Pancreas (tissue), 10 donors: ENCODE measurements around the gene ATOSA. TPM values are rescaled to one million over a fixed set of nuclear protein-coding genes. Genes with fewer than 3 reads are reported as not detected.

ENCODE experiments used
- ATAC-seq, 4 donors: fragments of 200-7000 bp; cut with Tn5 transposase; one replicate each; pipeline versions ENCODE4 v1.8.0 to v1.9.1; 2020; ENCODE audit warnings: mild to moderate bottlenecking in 4 of 4, moderate library complexity in 4 of 4
- DNase-seq, 6 donors: peaks; one replicate each; pipeline ENCODE4 v3.0.0-alpha.2; 2020
- FAIRE-seq: peaks from 2 replicates; lab custom pipeline; 2012; peaks lifted over from hg19 to GRCh38; lab: Jason Lieb, UNC
- H3K27ac ChIP-seq, 4 donors: fragments of 200-600 bp; sonication (generic); 1 replicate in 3 of 4; 2 replicates in 1 of 4; pipeline versions ENCODE4 v1.5.0 to v1.8.0; 2020
- H3K27me3 ChIP-seq, 4 donors: fragments of 200-600 bp; one replicate each; pipeline ENCODE4 v1.8.0; 2021
- H3K36me3 ChIP-seq, 3 donors: fragments of 200-600 bp; sonication (generic) in 1 of 3; one replicate each; pipeline versions ENCODE4 v1.5.0 to v1.8.0; 2020 to 2021
- H3K4me1 ChIP-seq, 3 donors: fragments of 200-600 bp; one replicate each; pipeline ENCODE4 v1.8.0; 2021
- H3K4me3 ChIP-seq, 4 donors: fragments of 200-600 bp; sonication (generic) in 2 of 4; one replicate each; pipeline versions ENCODE4 v1.5.0 to v1.8.0; 2020 to 2021
- H3K9me3 ChIP-seq, 4 donors: fragments of 200-600 bp; one replicate each; pipeline ENCODE4 v1.8.0; 2021
- WGBS, 2 donors: extraction: QIAGEN DNeasy Blood & Tissue Kit; methylation state at CpG; one replicate each; pipeline ENCODE4 v1.1.7; 2013; 5-methylcytosine and 5-hydroxymethylcytosine counted together
- intact Hi-C, 3 donors: fragments of 100-400 bp; cut with DNase I; formaldehyde crosslinking; loops; one replicate each; pipeline versions ENCODE4 v1.11.1 to v1.14.2; 2022
- polyA plus RNA-seq, 2 donors: library from polyadenylated mRNA; stranded (reverse); fragments of 200-250 nt; gene quantifications; one replicate each; pipeline ENCODE4 v1.2.3, GENCODE V29; 2013
- total RNA-seq, 6 donors: library from RNA; stranded (reverse); fragmentation: NEBNext Ultra II Directional in 4 of 6; extraction: Animal tissue kit (Norgen Biotek cat#: 25700) in 4 of 6; gene quantifications; one replicate each; pipeline versions ENCODE4 v1.2.1 to v1.2.4, GENCODE V29; 2021 to 2023
- TF ChIP-seq, protein P1 (sequence below), 4 donors: fragments of 200-600 bp; sonication (generic) in 3 of 4; IDR thresholded peaks; one replicate each; pipeline versions ENCODE4 v1.5.0 to v1.8.0; 2021; ENCODE audit warnings: antibody characterized with exemption in 4 of 4
- donor health status: healthy with polysubstance abuse.
- donor health status: DM: no; HTN: no; CAD: no; lungs with moderate emphysema.
- donor health status: DM: no; HTN: no; CAD: no.
- donor health status: control.
- donor health status: control.
- donor health status: Bipolar disorder and iron deficiency.
- donor health status: DM: yes; HTN: yes; CAD: no.
- donor health status: DM: no; HTN: no; CAD: no.
- donor health status: DM: no; HTN: no; CAD: no.
- donor health status: DM: yes; HTN: yes; CAD: no.

ATOSA gene
- total and polyA plus RNA-seq, 8 donors: 24.6 to 48.9 (median 36.6) TPM

DNA sequence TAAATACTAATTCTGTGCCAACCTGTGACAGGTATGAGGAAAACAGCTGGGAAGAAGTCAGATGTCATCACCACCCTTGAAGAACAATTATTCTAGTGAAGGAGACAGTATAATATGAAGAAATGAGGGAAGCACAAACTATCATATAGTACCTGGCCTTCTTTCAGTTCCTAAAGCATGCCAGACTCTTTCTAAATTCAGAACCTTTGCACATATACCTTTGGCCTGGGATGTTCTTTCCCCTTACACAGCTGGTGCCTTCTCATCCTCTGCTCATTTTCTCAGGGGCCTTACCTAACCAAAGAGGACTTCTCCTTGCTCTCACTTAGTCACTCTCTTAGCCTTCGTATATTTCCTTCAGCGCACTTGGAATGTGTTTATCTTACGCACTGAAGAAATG lies 19.0 kb downstream of the ATOSA start:
- 53 to 60% methylated on average over 3 of the region's 3 CpGs for WGBS, 2 donors
- TF ChIP-seq, protein P1, sequence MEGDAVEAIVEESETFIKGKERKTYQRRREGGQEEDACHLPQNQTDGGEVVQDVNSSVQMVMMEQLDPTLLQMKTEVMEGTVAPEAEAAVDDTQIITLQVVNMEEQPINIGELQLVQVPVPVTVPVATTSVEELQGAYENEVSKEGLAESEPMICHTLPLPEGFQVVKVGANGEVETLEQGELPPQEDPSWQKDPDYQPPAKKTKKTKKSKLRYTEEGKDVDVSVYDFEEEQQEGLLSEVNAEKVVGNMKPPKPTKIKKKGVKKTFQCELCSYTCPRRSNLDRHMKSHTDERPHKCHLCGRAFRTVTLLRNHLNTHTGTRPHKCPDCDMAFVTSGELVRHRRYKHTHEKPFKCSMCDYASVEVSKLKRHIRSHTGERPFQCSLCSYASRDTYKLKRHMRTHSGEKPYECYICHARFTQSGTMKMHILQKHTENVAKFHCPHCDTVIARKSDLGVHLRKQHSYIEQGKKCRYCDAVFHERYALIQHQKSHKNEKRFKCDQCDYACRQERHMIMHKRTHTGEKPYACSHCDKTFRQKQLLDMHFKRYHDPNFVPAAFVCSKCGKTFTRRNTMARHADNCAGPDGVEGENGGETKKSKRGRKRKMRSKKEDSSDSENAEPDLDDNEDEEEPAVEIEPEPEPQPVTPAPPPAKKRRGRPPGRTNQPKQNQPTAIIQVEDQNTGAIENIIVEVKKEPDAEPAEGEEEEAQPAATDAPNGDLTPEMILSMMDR (IDR thresholded peaks at IDR 0.05): no peak
- Histone ChIP-seq H3K4me3 (no peak overlapping the region), H3K27ac (no peak overlapping the region), H3K27me3 (no peaks in the 10 kb centered on the region), H3K9me3 (no peaks in the 10 kb centered on the region), H3K36me3 (peaks cover 0 to 7% (median 6%) of the 10 kb centered on the region in 3 donors), H3K4me1 (peaks cover 10 to 46% (median 23%) of the 10 kb centered on the region in 3 donors)
- intact Hi-C loops: no loop called here
- peak in 1 of 6 donors; percentile 35 for DNase-seq
- no peak for FAIRE-seq
- ATAC-seq: peak; percentile 34 to 65 (median 56)

DNA sequence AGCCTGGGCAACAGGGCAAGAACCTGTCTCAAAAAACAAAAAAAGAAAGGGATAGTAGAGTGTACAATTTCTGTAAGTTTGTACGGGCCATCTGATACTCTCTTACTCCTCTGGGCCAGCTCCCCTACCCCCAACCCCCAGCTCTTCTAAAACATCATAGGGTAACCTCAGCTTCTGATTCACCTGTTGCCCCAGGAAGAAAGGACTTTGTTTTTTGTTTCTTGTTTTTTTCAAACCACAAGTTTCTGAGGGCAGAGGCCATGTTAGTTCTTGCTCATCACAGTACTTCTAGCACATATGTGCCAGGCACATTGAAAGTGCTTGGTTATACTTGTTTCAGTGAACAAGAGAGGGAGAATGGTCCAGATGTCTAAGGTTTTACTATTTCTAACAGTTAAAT lies 20.2 kb downstream of the ATOSA start:
- Histone ChIP-seq H3K27ac (no peak overlapping the region), H3K4me1 (peaks cover 10 to 49% (median 26%) of the 10 kb centered on the region in 3 donors), H3K9me3 (no peaks in the 10 kb centered on the region), H3K4me3 (no peak overlapping the region), H3K36me3 (peaks cover 0 to 6% (median 0%) of the 10 kb centered on the region in 3 donors), H3K27me3 (no peaks in the 10 kb centered on the region)
- TF ChIP-seq, protein P1 (IDR thresholded peaks at IDR 0.05): no peak
- FAIRE-seq (no peak), ATAC-seq (no peak), DNase-seq (no peak)
- 75 to 76% methylated on average over 1 of the region's 1 CpG for WGBS, 2 donors
- intact Hi-C loops: no loop called here

DNA sequence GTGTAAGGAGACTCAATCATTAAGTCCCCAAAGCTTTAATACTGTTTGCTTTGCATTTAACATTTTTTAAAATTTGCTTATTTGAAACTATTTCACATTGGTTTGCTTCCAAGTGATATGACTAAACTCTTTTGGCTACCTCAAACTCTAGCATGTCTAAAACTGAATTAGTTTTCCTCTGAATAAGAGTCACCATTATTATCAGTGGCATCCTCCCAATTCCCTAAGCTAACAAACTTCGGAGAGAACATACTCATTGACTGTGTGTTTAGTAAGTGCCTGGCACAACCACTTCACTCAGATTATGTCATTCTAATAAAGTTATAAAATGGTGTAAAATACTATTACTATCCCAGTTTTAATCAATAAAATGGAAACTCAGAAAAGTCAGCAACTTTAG lies 21.9 kb downstream of the ATOSA start:
- Histone ChIP-seq H3K36me3 (peaks cover 0 to 6% (median 0%) of the 10 kb centered on the region in 3 donors), H3K27me3 (no peaks in the 10 kb centered on the region), H3K9me3 (no peaks in the 10 kb centered on the region), H3K4me1 (peaks cover 10 to 49% (median 41%) of the 10 kb centered on the region in 3 donors), H3K4me3 (no peak overlapping the region), H3K27ac (no peak overlapping the region)
- no peak for FAIRE-seq
- intact Hi-C loops: no loop called here
- DNase-seq: no peak
- peak; percentile 54 to 80 (median 70) for ATAC-seq
- 6 to 11% methylated on average over 1 of the region's 1 CpG for WGBS, 2 donors
- TF ChIP-seq, protein P1 (IDR thresholded peaks at IDR 0.05): no peak

DNA sequence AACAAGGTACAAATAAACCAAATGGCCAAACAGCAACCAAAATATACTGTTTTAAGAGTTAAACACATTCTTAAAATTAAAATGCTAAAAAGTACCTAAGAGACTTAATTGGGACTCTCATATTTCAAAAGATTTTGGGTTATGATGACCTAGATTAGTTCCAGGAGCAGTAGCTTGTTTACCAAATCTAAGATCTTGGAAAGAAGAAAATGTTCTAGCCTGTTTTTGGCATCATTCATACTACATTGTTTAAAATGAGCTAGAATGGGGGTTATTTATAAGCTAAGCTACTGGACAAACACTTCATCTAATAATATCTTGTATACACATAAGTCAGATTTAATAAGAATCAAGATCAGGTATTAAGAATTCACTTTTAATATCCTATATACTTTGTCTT lies 22.8 kb downstream of the ATOSA start:
- H3K4me3 ChIP-seq: no peak overlapping the region
- FAIRE-seq (no peak), DNase-seq (no peak), ATAC-seq (no peak)
- peaks cover 0 to 4% (median 0%) of the 10 kb centered on the region in 3 donors for H3K36me3 ChIP-seq
- TF ChIP-seq, protein P1 (IDR thresholded peaks at IDR 0.05): no peak
- no peaks in the 10 kb centered on the region for H3K9me3 ChIP-seq
- intact Hi-C loops: no loop called here
- no peak overlapping the region for H3K27ac ChIP-seq
- no peaks in the 10 kb centered on the region for H3K27me3 ChIP-seq
- peaks cover 10 to 53% (median 47%) of the 10 kb centered on the region in 3 donors for H3K4me1 ChIP-seq

DNA sequence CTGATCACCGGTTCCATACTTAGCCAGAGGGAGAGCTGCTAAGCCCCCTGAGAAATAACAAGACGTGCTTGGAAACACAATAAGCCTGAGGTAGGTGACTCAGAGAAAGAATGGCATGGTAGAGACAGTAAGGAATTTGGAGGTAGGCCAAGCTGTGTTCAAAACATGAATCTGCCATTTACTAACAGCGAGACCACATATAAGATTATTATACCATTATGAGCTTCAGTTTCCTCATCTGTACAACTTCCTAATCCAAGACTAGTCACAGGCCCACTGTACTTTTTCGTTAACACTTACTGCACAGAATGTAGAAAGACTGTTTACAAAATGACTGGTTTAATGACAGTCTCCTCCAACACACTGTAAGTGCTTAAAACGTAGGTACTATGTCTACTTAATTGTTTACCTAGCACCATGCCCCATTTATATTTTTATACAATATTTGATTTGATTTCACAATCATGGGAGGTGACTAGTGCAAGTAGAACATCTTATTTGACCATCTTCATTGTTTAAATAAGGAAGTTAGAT lies 25.7 kb downstream of the ATOSA start:
- FAIRE-seq (no peak), DNase-seq (no peak), ATAC-seq (peak in 3 of 4 donors; percentile 10 to 58 (median 23))
- WGBS, 2 donors: 70 to 74% methylated on average over 5 of the region's 5 CpGs
- Histone ChIP-seq H3K27ac (peak overlapping the region in 2 of 4 donors; percentile 12 to 46), H3K4me1 (peaks cover 10 to 46% (median 43%) of the 10 kb centered on the region in 3 donors), H3K9me3 (no peaks in the 10 kb centered on the region), H3K4me3 (no peak overlapping the region), H3K27me3 (no peaks in the 10 kb centered on the region), H3K36me3 (no peaks in the 10 kb centered on the region)
- TF ChIP-seq, protein P1 (IDR thresholded peaks at IDR 0.05): no peak
- intact Hi-C loops: no loop called here
